ENCODE data around the gene PCDHGA5.
"Not testable (repeated sequence)": the region's sequence is repeated elsewhere in the genome, so short reads cannot be mapped to it uniquely, and the experiment has no call there.

Gene PCDHGA5

GRCh38 chr5:141399555-141400258 is 35.7 kb downstream of the PCDHGA5 start:
- Histone ChIP-seq H3K9ac (ENCODE audit: low read depth in 1 of 2, low read length in 2 of 2) (no peak overlapping the region), H3K27me3 (ENCODE audit: control insufficient read depth in 1 of 2, insufficient read depth in 2 of 2, low read length in 2 of 2) (no peaks in the 10 kb centered on the region), H3K36me3 (ENCODE audit: control insufficient read depth in 1 of 2, insufficient read depth in 2 of 2, low read length in 2 of 2) (no peaks in the 10 kb centered on the region), H3K4me1 (ENCODE audit: control insufficient read depth in 1 of 2, insufficient read depth in 2 of 2, low read length in 2 of 2) (no peaks in the 10 kb centered on the region), H3K9me3 (ENCODE audit: control insufficient read depth in 1 of 2, low read length in 2 of 2) (peaks cover 17 to 43% of the 10 kb centered on the region in 2 donors), H3K4me3 (ENCODE audit: low read depth in 1 of 2, low read length in 2 of 2) (no peak overlapping the region), H3K27ac (ENCODE audit: low read depth, low read length) (no peak overlapping the region)

- Histone ChIP-seq H3K9ac (ENCODE audit: low read depth in 1 of 2, low read length in 2 of 2) (no peak within 1 kb of the TSS), H3K4me3 (ENCODE audit: low read depth in 1 of 2, low read length in 2 of 2) (peak within 1 kb of the TSS; percentile 16 to 29), H3K4me1 (ENCODE audit: control insufficient read depth in 1 of 2, insufficient read depth in 2 of 2, low read length in 2 of 2) (no peaks in the 10 kb centered on the region), H3K9me3 (ENCODE audit: control insufficient read depth in 1 of 2, low read length in 2 of 2) (peaks cover 19 to 45% of the 10 kb centered on the region in 2 donors), H3K27me3 (ENCODE audit: control insufficient read depth in 1 of 2, insufficient read depth in 2 of 2, low read length in 2 of 2) (no peaks in the 10 kb centered on the region), H3K36me3 (ENCODE audit: control insufficient read depth in 1 of 2, insufficient read depth in 2 of 2, low read length in 2 of 2) (no peaks in the 10 kb centered on the region), H3K27ac (ENCODE audit: low read depth, low read length) (no peak within 1 kb of the TSS)
Measured at GRCh38 chr5:141402553-141403243, 38.7 kb downstream of the PCDHGA5 start, which contains the start of gene PCDHGA9. Gene PCDHGA9 (plus strand): TSS chr5:141402778. CDS start chr5:141402953, 175 bp downstream.

GRCh38 chr5:141403387-141403786 is 39.4 kb downstream of the PCDHGA5 start:
- H3K27ac ChIP-seq (ENCODE audit: low read depth, low read length): no peak overlapping the region
- no peak overlapping the region for H3K9ac ChIP-seq (ENCODE audit: low read depth in 1 of 2, low read length in 2 of 2)
- no peaks in the 10 kb centered on the region for H3K4me1 ChIP-seq (ENCODE audit: control insufficient read depth in 1 of 2, insufficient read depth in 2 of 2, low read length in 2 of 2)
- H3K27me3 ChIP-seq (ENCODE audit: control insufficient read depth in 1 of 2, insufficient read depth in 2 of 2, low read length in 2 of 2): no peaks in the 10 kb centered on the region
- peaks cover 19 to 45% of the 10 kb centered on the region in 2 donors for H3K9me3 ChIP-seq (ENCODE audit: control insufficient read depth in 1 of 2, low read length in 2 of 2)
- H3K36me3 ChIP-seq (ENCODE audit: control insufficient read depth in 1 of 2, insufficient read depth in 2 of 2, low read length in 2 of 2): no peaks in the 10 kb centered on the region
- peak overlapping the region in 1 of 2 donors; percentile 16 for H3K4me3 ChIP-seq (ENCODE audit: low read depth in 1 of 2, low read length in 2 of 2)

- H3K9ac ChIP-seq (ENCODE audit: low read depth in 1 of 2, low read length in 2 of 2); H3K27me3 ChIP-seq (ENCODE audit: control insufficient read depth in 1 of 2, insufficient read depth in 2 of 2, low read length in 2 of 2); H3K4me1 ChIP-seq (ENCODE audit: control insufficient read depth in 1 of 2, insufficient read depth in 2 of 2, low read length in 2 of 2); H3K27ac ChIP-seq (ENCODE audit: low read depth, low read length); H3K36me3 ChIP-seq (ENCODE audit: control insufficient read depth in 1 of 2, insufficient read depth in 2 of 2, low read length in 2 of 2): not testable (repeated sequence)
- Histone ChIP-seq H3K9me3 (ENCODE audit: control insufficient read depth in 1 of 2, low read length in 2 of 2) (peaks cover 26 to 43% of the 10 kb centered on the region in 2 donors), H3K4me3 (ENCODE audit: low read depth in 1 of 2, low read length in 2 of 2) (peak within 1 kb of the TSS in 1 of 2 donors; percentile 36)
Measured at GRCh38 chr5:141407790-141408505, 44.0 kb downstream of the PCDHGA5 start, which contains the start of gene PCDHGB6. Gene PCDHGB6 (plus strand): TSS chr5:141408021. CDS start chr5:141408203, 182 bp downstream.

GRCh38 chr5:141409598-141410306 is 45.8 kb downstream of the PCDHGA5 start:
- peaks cover 0 to 5% of the 10 kb centered on the region in 2 donors for H3K27me3 ChIP-seq (ENCODE audit: control insufficient read depth in 1 of 2, insufficient read depth in 2 of 2, low read length in 2 of 2)
- H3K27ac ChIP-seq (ENCODE audit: low read depth, low read length): no peak overlapping the region
- no peaks in the 10 kb centered on the region for H3K36me3 ChIP-seq (ENCODE audit: control insufficient read depth in 1 of 2, insufficient read depth in 2 of 2, low read length in 2 of 2)
- H3K9me3 ChIP-seq (ENCODE audit: control insufficient read depth in 1 of 2, low read length in 2 of 2): peaks cover 27 to 33% of the 10 kb centered on the region in 2 donors
- no peaks in the 10 kb centered on the region for H3K4me1 ChIP-seq (ENCODE audit: control insufficient read depth in 1 of 2, insufficient read depth in 2 of 2, low read length in 2 of 2)
- peak overlapping the region in 1 of 2 donors; percentile 43 for H3K4me3 ChIP-seq (ENCODE audit: low read depth in 1 of 2, low read length in 2 of 2)
- H3K9ac ChIP-seq (ENCODE audit: low read depth in 1 of 2, low read length in 2 of 2): no peak overlapping the region

GRCh38 chr5:141411575-141411974 is 47.6 kb downstream of the PCDHGA5 start:
- no peak overlapping the region for H3K4me3 ChIP-seq (ENCODE audit: low read depth in 1 of 2, low read length in 2 of 2)
- H3K27me3 ChIP-seq (ENCODE audit: control insufficient read depth in 1 of 2, insufficient read depth in 2 of 2, low read length in 2 of 2): peaks cover 0 to 5% of the 10 kb centered on the region in 2 donors
- peaks cover 24 to 39% of the 10 kb centered on the region in 2 donors for H3K9me3 ChIP-seq (ENCODE audit: control insufficient read depth in 1 of 2, low read length in 2 of 2)
- H3K4me1 ChIP-seq (ENCODE audit: control insufficient read depth in 1 of 2, insufficient read depth in 2 of 2, low read length in 2 of 2): no peaks in the 10 kb centered on the region
- no peak overlapping the region for H3K9ac ChIP-seq (ENCODE audit: low read depth in 1 of 2, low read length in 2 of 2)
- H3K27ac ChIP-seq (ENCODE audit: low read depth, low read length): no peak overlapping the region
- no peaks in the 10 kb centered on the region for H3K36me3 ChIP-seq (ENCODE audit: control insufficient read depth in 1 of 2, insufficient read depth in 2 of 2, low read length in 2 of 2)

- no peak within 1 kb of the TSS for H3K9ac ChIP-seq (ENCODE audit: low read depth in 1 of 2, low read length in 2 of 2)
Measured at GRCh38 chr5:141412854-141413539, 49.0 kb downstream of the PCDHGA5 start, which contains the start of gene PCDHGA10. Gene PCDHGA10 (plus strand): TSS chr5:141412987. CDS start chr5:141413176, 189 bp downstream.

GRCh38 chr5:141413540-141414069 is 49.6 kb downstream of the PCDHGA5 start:
- Histone ChIP-seq H3K4me3 (ENCODE audit: low read depth in 1 of 2, low read length in 2 of 2) (peak overlapping the region; percentile 56 to 68), H3K9me3 (ENCODE audit: control insufficient read depth in 1 of 2, low read length in 2 of 2) (peaks cover 34 to 45% of the 10 kb centered on the region in 2 donors), H3K9ac (ENCODE audit: low read depth in 1 of 2, low read length in 2 of 2) (no peak overlapping the region), H3K4me1 (ENCODE audit: control insufficient read depth in 1 of 2, insufficient read depth in 2 of 2, low read length in 2 of 2) (no peaks in the 10 kb centered on the region), H3K27ac (ENCODE audit: low read depth, low read length) (no peak overlapping the region), H3K27me3 (ENCODE audit: control insufficient read depth in 1 of 2, insufficient read depth in 2 of 2, low read length in 2 of 2) (peaks cover 0 to 5% of the 10 kb centered on the region in 2 donors), H3K36me3 (ENCODE audit: control insufficient read depth in 1 of 2, insufficient read depth in 2 of 2, low read length in 2 of 2) (no peaks in the 10 kb centered on the region)

More at GRCh38 chr5:141412854-141413539, 49.0 kb downstream of the PCDHGA5 start, which contains the start of gene PCDHGA10:
- Histone ChIP-seq H3K4me1 (ENCODE audit: control insufficient read depth in 1 of 2, insufficient read depth in 2 of 2, low read length in 2 of 2) (no peaks in the 10 kb centered on the region), H3K27ac (ENCODE audit: low read depth, low read length) (no peak within 1 kb of the TSS), H3K4me3 (ENCODE audit: low read depth in 1 of 2, low read length in 2 of 2) (peak within 1 kb of the TSS; percentile 56 to 68), H3K9me3 (ENCODE audit: control insufficient read depth in 1 of 2, low read length in 2 of 2) (peaks cover 28 to 42% of the 10 kb centered on the region in 2 donors), H3K36me3 (ENCODE audit: control insufficient read depth in 1 of 2, insufficient read depth in 2 of 2, low read length in 2 of 2) (no peaks in the 10 kb centered on the region), H3K27me3 (ENCODE audit: control insufficient read depth in 1 of 2, insufficient read depth in 2 of 2, low read length in 2 of 2) (peaks cover 0 to 5% of the 10 kb centered on the region in 2 donors)

Data from duodenal mucosa (tissue), 2 donors.